ENCODE data around the gene CAMTA1.

CAMTA1 gene

GRCh38 chr1:7540816-7541215, 755.6 kb downstream of the CAMTA1 start:
- Histone ChIP-seq H3K36me3 (ENCODE audit: control insufficient read depth, low read depth, low read length) (no peaks in the 10 kb centered on the region), H3K9me3 (ENCODE audit: control insufficient read depth, low read depth, low read length) (no peaks in the 10 kb centered on the region), H3K4me3 (ENCODE audit: low read length) (no peak overlapping the region), H3K4me1 (ENCODE audit: control insufficient read depth, low read depth, low read length) (peaks cover 25% of the 10 kb centered on the region), H3K27ac (ENCODE audit: low read length) (no peak overlapping the region), H3K27me3 (ENCODE audit: control insufficient read depth, insufficient read depth, low read length) (peaks cover 16% of the 10 kb centered on the region), H3K9ac (ENCODE audit: low read length) (no peak overlapping the region)

GRCh38 chr1:7541629-7542028, 756.4 kb downstream of the CAMTA1 start:
- peaks cover 14% of the 10 kb centered on the region for H3K27me3 ChIP-seq (ENCODE audit: control insufficient read depth, insufficient read depth, low read length)
- H3K4me1 ChIP-seq (ENCODE audit: control insufficient read depth, low read depth, low read length): peaks cover 17% of the 10 kb centered on the region
- H3K36me3 ChIP-seq (ENCODE audit: control insufficient read depth, low read depth, low read length): no peaks in the 10 kb centered on the region
- H3K9ac ChIP-seq (ENCODE audit: low read length): no peak overlapping the region
- H3K9me3 ChIP-seq (ENCODE audit: control insufficient read depth, low read depth, low read length): no peaks in the 10 kb centered on the region
- no peak overlapping the region for H3K27ac ChIP-seq (ENCODE audit: low read length)
- H3K4me3 ChIP-seq (ENCODE audit: low read length): no peak overlapping the region

GRCh38 chr1:7543718-7544090, 758.5 kb downstream of the CAMTA1 start:
- H3K36me3 ChIP-seq (ENCODE audit: control insufficient read depth, low read depth, low read length): no peaks in the 10 kb centered on the region
- no peaks in the 10 kb centered on the region for H3K27me3 ChIP-seq (ENCODE audit: control insufficient read depth, insufficient read depth, low read length)
- peaks cover 3% of the 10 kb centered on the region for H3K4me1 ChIP-seq (ENCODE audit: control insufficient read depth, low read depth, low read length)
- no peak overlapping the region for H3K27ac ChIP-seq (ENCODE audit: low read length)
- no peak overlapping the region for H3K4me3 ChIP-seq (ENCODE audit: low read length)
- H3K9me3 ChIP-seq (ENCODE audit: control insufficient read depth, low read depth, low read length): no peaks in the 10 kb centered on the region
- H3K9ac ChIP-seq (ENCODE audit: low read length): no peak overlapping the region

- Histone ChIP-seq H3K9ac (ENCODE audit: low read length) (no peak overlapping the region), H3K4me1 (ENCODE audit: control insufficient read depth, low read depth, low read length) (peaks cover 8% of the 10 kb centered on the region), H3K9me3 (ENCODE audit: control insufficient read depth, low read depth, low read length) (no peaks in the 10 kb centered on the region), H3K36me3 (ENCODE audit: control insufficient read depth, low read depth, low read length) (no peaks in the 10 kb centered on the region), H3K27ac (ENCODE audit: low read length) (no peak overlapping the region), H3K27me3 (ENCODE audit: control insufficient read depth, insufficient read depth, low read length) (no peaks in the 10 kb centered on the region), H3K4me3 (ENCODE audit: low read length) (no peak overlapping the region)
Observed at GRCh38 chr1:7549277-7550161, 764.3 kb downstream of the CAMTA1 start.

- H3K9me3 ChIP-seq (ENCODE audit: control insufficient read depth, low read depth, low read length): no peaks in the 10 kb centered on the region
- no peak overlapping the region for H3K27ac ChIP-seq (ENCODE audit: low read length)
- peaks cover 8% of the 10 kb centered on the region for H3K4me1 ChIP-seq (ENCODE audit: control insufficient read depth, low read depth, low read length)
- no peak overlapping the region for H3K4me3 ChIP-seq (ENCODE audit: low read length)
- H3K36me3 ChIP-seq (ENCODE audit: control insufficient read depth, low read depth, low read length): no peaks in the 10 kb centered on the region
- no peak overlapping the region for H3K9ac ChIP-seq (ENCODE audit: low read length)
- H3K27me3 ChIP-seq (ENCODE audit: control insufficient read depth, insufficient read depth, low read length): no peaks in the 10 kb centered on the region
Observed at GRCh38 chr1:7550261-7550865, 765.1 kb downstream of the CAMTA1 start.

- H3K9ac ChIP-seq (ENCODE audit: low read length): no peak overlapping the region
- H3K27me3 ChIP-seq (ENCODE audit: control insufficient read depth, insufficient read depth, low read length): no peaks in the 10 kb centered on the region
- peaks cover 8% of the 10 kb centered on the region for H3K4me1 ChIP-seq (ENCODE audit: control insufficient read depth, low read depth, low read length)
- H3K36me3 ChIP-seq (ENCODE audit: control insufficient read depth, low read depth, low read length): no peaks in the 10 kb centered on the region
- H3K4me3 ChIP-seq (ENCODE audit: low read length): no peak overlapping the region
- no peaks in the 10 kb centered on the region for H3K9me3 ChIP-seq (ENCODE audit: control insufficient read depth, low read depth, low read length)
- no peak overlapping the region for H3K27ac ChIP-seq (ENCODE audit: low read length)
Observed at GRCh38 chr1:7550981-7551380, 765.7 kb downstream of the CAMTA1 start.

- H3K36me3 ChIP-seq (ENCODE audit: control insufficient read depth, low read depth, low read length): no peaks in the 10 kb centered on the region
- H3K27ac ChIP-seq (ENCODE audit: low read length): no peak overlapping the region
- no peaks in the 10 kb centered on the region for H3K9me3 ChIP-seq (ENCODE audit: control insufficient read depth, low read depth, low read length)
- no peak overlapping the region for H3K9ac ChIP-seq (ENCODE audit: low read length)
- H3K4me3 ChIP-seq (ENCODE audit: low read length): no peak overlapping the region
- H3K27me3 ChIP-seq (ENCODE audit: control insufficient read depth, insufficient read depth, low read length): no peaks in the 10 kb centered on the region
- H3K4me1 ChIP-seq (ENCODE audit: control insufficient read depth, low read depth, low read length): peaks cover 8% of the 10 kb centered on the region
Observed at GRCh38 chr1:7551442-7551841, 766.2 kb downstream of the CAMTA1 start.

GRCh38 chr1:7552402-7552801, 767.1 kb downstream of the CAMTA1 start:
- no peak overlapping the region for H3K27ac ChIP-seq (ENCODE audit: low read length)
- H3K9me3 ChIP-seq (ENCODE audit: control insufficient read depth, low read depth, low read length): no peaks in the 10 kb centered on the region
- H3K4me1 ChIP-seq (ENCODE audit: control insufficient read depth, low read depth, low read length): peaks cover 8% of the 10 kb centered on the region
- no peak overlapping the region for H3K4me3 ChIP-seq (ENCODE audit: low read length)
- no peak overlapping the region for H3K9ac ChIP-seq (ENCODE audit: low read length)
- H3K27me3 ChIP-seq (ENCODE audit: control insufficient read depth, insufficient read depth, low read length): no peaks in the 10 kb centered on the region
- no peaks in the 10 kb centered on the region for H3K36me3 ChIP-seq (ENCODE audit: control insufficient read depth, low read depth, low read length)

GRCh38 chr1:7553042-7553690, 767.9 kb downstream of the CAMTA1 start:
- no peaks in the 10 kb centered on the region for H3K36me3 ChIP-seq (ENCODE audit: control insufficient read depth, low read depth, low read length)
- no peaks in the 10 kb centered on the region for H3K9me3 ChIP-seq (ENCODE audit: control insufficient read depth, low read depth, low read length)
- H3K4me1 ChIP-seq (ENCODE audit: control insufficient read depth, low read depth, low read length): peaks cover 8% of the 10 kb centered on the region
- H3K4me3 ChIP-seq (ENCODE audit: low read length): no peak overlapping the region
- H3K27me3 ChIP-seq (ENCODE audit: control insufficient read depth, insufficient read depth, low read length): no peaks in the 10 kb centered on the region
- H3K27ac ChIP-seq (ENCODE audit: low read length): no peak overlapping the region
- H3K9ac ChIP-seq (ENCODE audit: low read length): no peak overlapping the region

GRCh38 chr1:7554385-7555235, 769.4 kb downstream of the CAMTA1 start:
- no peaks in the 10 kb centered on the region for H3K9me3 ChIP-seq (ENCODE audit: control insufficient read depth, low read depth, low read length)
- no peaks in the 10 kb centered on the region for H3K36me3 ChIP-seq (ENCODE audit: control insufficient read depth, low read depth, low read length)
- no peak overlapping the region for H3K9ac ChIP-seq (ENCODE audit: low read length)
- H3K27ac ChIP-seq (ENCODE audit: low read length): no peak overlapping the region
- peaks cover 8% of the 10 kb centered on the region for H3K4me1 ChIP-seq (ENCODE audit: control insufficient read depth, low read depth, low read length)
- no peaks in the 10 kb centered on the region for H3K27me3 ChIP-seq (ENCODE audit: control insufficient read depth, insufficient read depth, low read length)
- H3K4me3 ChIP-seq (ENCODE audit: low read length): no peak overlapping the region
